Measurements from ENCODE around the gene CREBL2. TPM values are rescaled to one million over a fixed set of nuclear protein-coding genes. Genes with fewer than 3 reads are reported as not detected.
"Not testable (repeated sequence)": the region's sequence is repeated elsewhere in the genome, so short reads cannot be mapped to it uniquely, and the experiment has no call there.

Gene CREBL2
- polyA plus RNA-seq, 1 donor, result 31.8 TPM

GRCh38 chr12:12628013-12628412 lies 16.3 kb downstream of the CREBL2 start:
- Histone ChIP-seq H3K4me1 (ENCODE audit: control insufficient read depth, insufficient read depth, low read length) (peaks cover 3% of the 10 kb centered on the region), H3K9me3 (ENCODE audit: control insufficient read depth, low read depth, low read length) (no peaks in the 10 kb centered on the region), H3K36me3 (ENCODE audit: control insufficient read depth, insufficient read depth, low read length) (peaks cover 7% of the 10 kb centered on the region), H3K27me3 (ENCODE audit: control insufficient read depth, insufficient read depth, low read length) (no peaks in the 10 kb centered on the region), H3K27ac (ENCODE audit: low read length) (no peak overlapping the region), H3K4me3 (ENCODE audit: low read length) (no peak overlapping the region)
- WGBS (ENCODE audit: insufficient coverage, low lambda C conversion rate), result no CpG with 5 or more reads among the region's 4 CpGs
- no peak for DNase-seq

- WGBS (ENCODE audit: insufficient coverage, low lambda C conversion rate), result no CpG with 5 or more reads among the region's 1 CpG
- DNase-seq, result peak in 1 of 2 donors; percentile 41
- H3K4me3 ChIP-seq (ENCODE audit: low read length), result no peak overlapping the region
These were observed 19.2 kb downstream of the CREBL2 start for GRCh38 chr12:12630850-12631249.

GRCh38 chr12:12635651-12636050 lies 24.0 kb downstream of the CREBL2 start:
- Histone ChIP-seq H3K27ac (ENCODE audit: low read length) (no peak overlapping the region), H3K36me3 (ENCODE audit: control insufficient read depth, insufficient read depth, low read length) (peaks cover 42% of the 10 kb centered on the region)
- 94% methylated on average over 7 of the region's 12 CpGs for WGBS (ENCODE audit: insufficient coverage, low lambda C conversion rate)

More at GRCh38 chr12:12630850-12631249, 19.2 kb downstream of the CREBL2 start:
- Histone ChIP-seq H3K27me3 (ENCODE audit: control insufficient read depth, insufficient read depth, low read length) (no peaks in the 10 kb centered on the region), H3K36me3 (ENCODE audit: control insufficient read depth, insufficient read depth, low read length) (peaks cover 9% of the 10 kb centered on the region), H3K9me3 (ENCODE audit: control insufficient read depth, low read depth, low read length) (no peaks in the 10 kb centered on the region), H3K4me1 (ENCODE audit: control insufficient read depth, insufficient read depth, low read length) (peaks cover 3% of the 10 kb centered on the region), H3K27ac (ENCODE audit: low read length) (no peak overlapping the region)

GRCh38 chr12:12636641-12637040 lies 25.0 kb downstream of the CREBL2 start:
- no peaks in the 10 kb centered on the region for H3K4me1 ChIP-seq (ENCODE audit: control insufficient read depth, insufficient read depth, low read length)
- no peak for DNase-seq
- 100% methylated on average over 1 of the region's 1 CpG for WGBS (ENCODE audit: insufficient coverage, low lambda C conversion rate)
- no peak overlapping the region for H3K4me3 ChIP-seq (ENCODE audit: low read length)
- peaks cover 42% of the 10 kb centered on the region for H3K36me3 ChIP-seq (ENCODE audit: control insufficient read depth, insufficient read depth, low read length)
- no peak overlapping the region for H3K27ac ChIP-seq (ENCODE audit: low read length)
- peaks cover 4% of the 10 kb centered on the region for H3K9me3 ChIP-seq (ENCODE audit: control insufficient read depth, low read depth, low read length)
- H3K27me3 ChIP-seq (ENCODE audit: control insufficient read depth, insufficient read depth, low read length), result no peaks in the 10 kb centered on the region

More at GRCh38 chr12:12635651-12636050, 24.0 kb downstream of the CREBL2 start:
- no peaks in the 10 kb centered on the region for H3K27me3 ChIP-seq (ENCODE audit: control insufficient read depth, insufficient read depth, low read length)
- H3K4me3 ChIP-seq (ENCODE audit: low read length), result no peak overlapping the region
- peaks cover 2% of the 10 kb centered on the region for H3K9me3 ChIP-seq (ENCODE audit: control insufficient read depth, low read depth, low read length)
- H3K4me1 ChIP-seq (ENCODE audit: control insufficient read depth, insufficient read depth, low read length), result peaks cover 3% of the 10 kb centered on the region
- DNase-seq, result no peak

- H3K36me3 ChIP-seq (ENCODE audit: control insufficient read depth, insufficient read depth, low read length), result peaks cover 55% of the 10 kb centered on the region
- WGBS (ENCODE audit: insufficient coverage, low lambda C conversion rate), result no CpG with 5 or more reads among the region's 4 CpGs
- H3K27ac ChIP-seq (ENCODE audit: low read length); H3K27me3 ChIP-seq (ENCODE audit: control insufficient read depth, insufficient read depth, low read length); H3K4me1 ChIP-seq (ENCODE audit: control insufficient read depth, insufficient read depth, low read length); H3K4me3 ChIP-seq (ENCODE audit: low read length); H3K9me3 ChIP-seq (ENCODE audit: control insufficient read depth, low read depth, low read length); DNase-seq: not testable (repeated sequence)
These were observed 28.3 kb downstream of the CREBL2 start for GRCh38 chr12:12639995-12640394.

- WGBS (ENCODE audit: insufficient coverage, low lambda C conversion rate), result 94% methylated on average over 2 of the region's 2 CpGs
- H3K36me3 ChIP-seq (ENCODE audit: control insufficient read depth, insufficient read depth, low read length), result peaks cover 48% of the 10 kb centered on the region
These were observed 30.0 kb downstream of the CREBL2 start for GRCh38 chr12:12641650-12642049.

GRCh38 chr12:12642916-12643315 lies 31.2 kb downstream of the CREBL2 start:
- peaks cover 7% of the 10 kb centered on the region for H3K9me3 ChIP-seq (ENCODE audit: control insufficient read depth, low read depth, low read length)
- no peaks in the 10 kb centered on the region for H3K27me3 ChIP-seq (ENCODE audit: control insufficient read depth, insufficient read depth, low read length)
- no peak overlapping the region for H3K4me3 ChIP-seq (ENCODE audit: low read length)
- no peak for DNase-seq
- H3K27ac ChIP-seq (ENCODE audit: low read length), result no peak overlapping the region
- WGBS (ENCODE audit: insufficient coverage, low lambda C conversion rate), result no CpG with 5 or more reads among the region's 3 CpGs
- H3K36me3 ChIP-seq (ENCODE audit: control insufficient read depth, insufficient read depth, low read length), result peaks cover 35% of the 10 kb centered on the region
- H3K4me1 ChIP-seq (ENCODE audit: control insufficient read depth, insufficient read depth, low read length), result no peaks in the 10 kb centered on the region

More at GRCh38 chr12:12641650-12642049, 30.0 kb downstream of the CREBL2 start:
- no peak overlapping the region for H3K4me3 ChIP-seq (ENCODE audit: low read length)
- H3K27me3 ChIP-seq (ENCODE audit: control insufficient read depth, insufficient read depth, low read length), result no peaks in the 10 kb centered on the region
- no peak for DNase-seq
- H3K27ac ChIP-seq (ENCODE audit: low read length), result no peak overlapping the region
- no peaks in the 10 kb centered on the region for H3K4me1 ChIP-seq (ENCODE audit: control insufficient read depth, insufficient read depth, low read length)
- peaks cover 4% of the 10 kb centered on the region for H3K9me3 ChIP-seq (ENCODE audit: control insufficient read depth, low read depth, low read length)

- 80% methylated on average over 1 of the region's 3 CpGs for WGBS (ENCODE audit: insufficient coverage, low lambda C conversion rate)
- peak; percentile 4 to 15 for DNase-seq
These were observed 33.8 kb downstream of the CREBL2 start for GRCh38 chr12:12645485-12645884.

GRCh38 chr12:12645968-12646367 lies 34.3 kb downstream of the CREBL2 start:
- H3K4me3 ChIP-seq (ENCODE audit: low read length); DNase-seq; H3K4me1 ChIP-seq (ENCODE audit: control insufficient read depth, insufficient read depth, low read length); H3K27ac ChIP-seq (ENCODE audit: low read length); H3K27me3 ChIP-seq (ENCODE audit: control insufficient read depth, insufficient read depth, low read length): not testable (repeated sequence)
- peaks cover 17% of the 10 kb centered on the region for H3K36me3 ChIP-seq (ENCODE audit: control insufficient read depth, insufficient read depth, low read length)
- H3K9me3 ChIP-seq (ENCODE audit: control insufficient read depth, low read depth, low read length), result peaks cover 15% of the 10 kb centered on the region
- no CpG with 5 or more reads among the region's 6 CpGs for WGBS (ENCODE audit: insufficient coverage, low lambda C conversion rate)

More at GRCh38 chr12:12645485-12645884, 33.8 kb downstream of the CREBL2 start:
- peaks cover 19% of the 10 kb centered on the region for H3K9me3 ChIP-seq (ENCODE audit: control insufficient read depth, low read depth, low read length)
- H3K27ac ChIP-seq (ENCODE audit: low read length), result no peak overlapping the region
- H3K4me3 ChIP-seq (ENCODE audit: low read length), result no peak overlapping the region
- no peaks in the 10 kb centered on the region for H3K27me3 ChIP-seq (ENCODE audit: control insufficient read depth, insufficient read depth, low read length)
- no peaks in the 10 kb centered on the region for H3K4me1 ChIP-seq (ENCODE audit: control insufficient read depth, insufficient read depth, low read length)
- peaks cover 19% of the 10 kb centered on the region for H3K36me3 ChIP-seq (ENCODE audit: control insufficient read depth, insufficient read depth, low read length)

- no CpG with 5 or more reads among the region's 1 CpG for WGBS (ENCODE audit: insufficient coverage, low lambda C conversion rate)
These were observed 34.9 kb downstream of the CREBL2 start for GRCh38 chr12:12646483-12647072.

GRCh38 chr12:12648284-12648683 lies 36.6 kb downstream of the CREBL2 start:
- Histone ChIP-seq H3K27me3 (ENCODE audit: control insufficient read depth, insufficient read depth, low read length) (no peaks in the 10 kb centered on the region), H3K9me3 (ENCODE audit: control insufficient read depth, low read depth, low read length) (peaks cover 15% of the 10 kb centered on the region), H3K27ac (ENCODE audit: low read length) (no peak overlapping the region), H3K4me3 (ENCODE audit: low read length) (no peak overlapping the region), H3K36me3 (ENCODE audit: control insufficient read depth, insufficient read depth, low read length) (peaks cover 3% of the 10 kb centered on the region), H3K4me1 (ENCODE audit: control insufficient read depth, insufficient read depth, low read length) (no peaks in the 10 kb centered on the region)
- no peak for DNase-seq

More at GRCh38 chr12:12646483-12647072, 34.9 kb downstream of the CREBL2 start:
- Histone ChIP-seq H3K9me3 (ENCODE audit: control insufficient read depth, low read depth, low read length) (peaks cover 15% of the 10 kb centered on the region), H3K4me1 (ENCODE audit: control insufficient read depth, insufficient read depth, low read length) (no peaks in the 10 kb centered on the region), H3K27me3 (ENCODE audit: control insufficient read depth, insufficient read depth, low read length) (no peaks in the 10 kb centered on the region), H3K27ac (ENCODE audit: low read length) (no peak overlapping the region), H3K4me3 (ENCODE audit: low read length) (no peak overlapping the region), H3K36me3 (ENCODE audit: control insufficient read depth, insufficient read depth, low read length) (peaks cover 17% of the 10 kb centered on the region)
- DNase-seq, result no peak
